Measurements from ENCODE around the gene SUSD6.

SUSD6 gene

GRCh38 chr14:69755784-69756183, 144.4 kb downstream of the SUSD6 start:
- no peak for TF ChIP-seq CTCF (IDR thresholded peaks at IDR 0.05; ENCODE audit: low read length, missing control alignments)
- DNase-seq (ENCODE audit: low read depth), result no peak
- no peak overlapping the region for H3K4me3 ChIP-seq (replicated peaks; ENCODE audit: low read depth, low read length)

- DNase-seq (ENCODE audit: low read depth), result no peak
- no peak overlapping the region for H3K4me3 ChIP-seq (replicated peaks; ENCODE audit: low read depth, low read length)
- no peak for TF ChIP-seq CTCF (IDR thresholded peaks at IDR 0.05; ENCODE audit: low read length, missing control alignments)
Measured at GRCh38 chr14:69756298-69756697, 144.9 kb downstream of the SUSD6 start.

- no peak overlapping the region for H3K4me3 ChIP-seq (replicated peaks; ENCODE audit: low read depth, low read length)
- no peak for TF ChIP-seq CTCF (IDR thresholded peaks at IDR 0.05; ENCODE audit: low read length, missing control alignments)
- peak; percentile 52 for DNase-seq (ENCODE audit: low read depth)
Measured at GRCh38 chr14:69760810-69761209, 149.4 kb downstream of the SUSD6 start.

GRCh38 chr14:69763761-69764510, 152.5 kb downstream of the SUSD6 start:
- DNase-seq (ENCODE audit: low read depth), result peak; percentile 60
- H3K4me3 ChIP-seq (replicated peaks; ENCODE audit: low read depth, low read length), result no peak overlapping the region
- no peak for TF ChIP-seq CTCF (IDR thresholded peaks at IDR 0.05; ENCODE audit: low read length, missing control alignments)
